Fibroblast of lung (primary cell): ENCODE data around the gene C19orf33. TPM values are rescaled to one million over a fixed set of nuclear protein-coding genes. Genes with fewer than 3 reads are reported as not detected.

ENCODE experiments used
- DNase-seq, 2 donors: peaks; one replicate each; pipeline versions ENCODE4 v3.0.0 to v3.0.0-alpha.2; 2010; ENCODE audit warnings: low read depth in 2 of 2
- H2AFZ ChIP-seq: 2 replicates; pipeline ENCODE4 v1.5.1; 2012; ENCODE audit warnings: low read length, control low read depth, inconsistent platforms
- H3K27ac ChIP-seq: 2 replicates; pipeline ENCODE4 v1.5.1; 2011; ENCODE audit warnings: low read length, control low read depth; ENCODE audit not compliant: insufficient read depth
- H3K27me3 ChIP-seq: 2 replicates; pipeline ENCODE4 v1.5.1; 2011; ENCODE audit warnings: mild to moderate bottlenecking, low read length; ENCODE audit not compliant: control insufficient read depth, insufficient read depth
- H3K36me3 ChIP-seq: 2 replicates; pipeline ENCODE4 v1.5.1; 2011; ENCODE audit warnings: low read length; ENCODE audit not compliant: control insufficient read depth, insufficient read depth
- H3K4me1 ChIP-seq: 2 replicates; pipeline ENCODE4 v1.5.1; 2011; ENCODE audit warnings: low read length; ENCODE audit not compliant: control insufficient read depth, insufficient read depth; ENCODE audit errors: extremely low read depth
- H3K4me2 ChIP-seq: 2 replicates; pipeline ENCODE4 v1.5.1; 2011; ENCODE audit warnings: low read length, control low read depth; ENCODE audit not compliant: insufficient read depth; ENCODE audit errors: extremely low read depth
- H3K4me3 ChIP-seq, 4 experiments: fragments of 200-600 bp in 1 of 4; sonication (generic) in 1 of 4; replicated peaks in 1 of 4; 2 replicates each; pipeline ENCODE4 v1.5.1; 2011 to 2016; ENCODE audit warnings: low read length in 4 of 4, low read depth in 3 of 4, mild to moderate bottlenecking in 3 of 4, control low read depth in 2 of 4, inconsistent platforms in 1 of 4, mixed read lengths in 1 of 4; ENCODE audit not compliant: insufficient read depth in 1 of 4; ENCODE audit errors: control extremely low read depth in 1 of 4
- H3K79me2 ChIP-seq: 2 replicates; pipeline ENCODE4 v1.5.1; 2012; ENCODE audit warnings: mild to moderate bottlenecking, low read length, inconsistent platforms; ENCODE audit not compliant: control insufficient read depth, insufficient read depth
- H3K9ac ChIP-seq: 2 replicates; pipeline ENCODE4 v1.5.1; 2011; ENCODE audit warnings: mild to moderate bottlenecking, low read length, control low read depth; ENCODE audit not compliant: insufficient read depth
- H3K9me3 ChIP-seq: 2 replicates; pipeline ENCODE4 v1.5.1; 2012; ENCODE audit warnings: low read depth, low read length; ENCODE audit not compliant: control insufficient read depth, insufficient read depth
- H4K20me1 ChIP-seq: 2 replicates; pipeline ENCODE4 v1.5.1; 2011; ENCODE audit warnings: low read length; ENCODE audit not compliant: control insufficient read depth, insufficient read depth; ENCODE audit errors: extremely low read depth
- EZH2 ChIP-seq: IDR thresholded peaks from 2 replicates; pipeline ENCODE4 v1.5.1; 2012; ENCODE audit warnings: low read length, control low read depth, mild to moderate bottlenecking; ENCODE audit errors: missing control alignments
- polyA plus RNA-seq, 2 donors: library from polyadenylated mRNA; depleted of rRNA in 1 of 2; stranded (reverse) in 1 of 2; unstranded in 1 of 2; fragments of >200 nt; gene quantifications; 2 replicates each; pipeline ENCODE4 v1.2.1, GENCODE V29; 2011 to 2012; ENCODE audit warnings: missing spikeins in 1 of 2
- total RNA-seq: library from RNA; depleted of rRNA; stranded (reverse); fragments of >200 nt; gene quantifications from 2 replicates; pipeline ENCODE4 v1.2.1, GENCODE V29; 2014
- TF ChIP-seq, protein P1 (sequence below), 2 donors: IDR thresholded peaks in 1 of 2; conservative IDR thresholded peaks in 1 of 2; 1 replicate in 1 of 2; 2 replicates in 1 of 2; pipeline ENCODE4 v1.5.1; 2011 to 2012; ENCODE audit warnings: low read length in 2 of 2, control low read depth in 1 of 2, inconsistent platforms in 1 of 2, low read depth in 1 of 2, mild to moderate bottlenecking in 1 of 2

Gene C19orf33
- total and polyA plus RNA-seq, 2 donors (not counting 1 experiment from before 2014, with no cell fraction given) = not detected

DNA sequence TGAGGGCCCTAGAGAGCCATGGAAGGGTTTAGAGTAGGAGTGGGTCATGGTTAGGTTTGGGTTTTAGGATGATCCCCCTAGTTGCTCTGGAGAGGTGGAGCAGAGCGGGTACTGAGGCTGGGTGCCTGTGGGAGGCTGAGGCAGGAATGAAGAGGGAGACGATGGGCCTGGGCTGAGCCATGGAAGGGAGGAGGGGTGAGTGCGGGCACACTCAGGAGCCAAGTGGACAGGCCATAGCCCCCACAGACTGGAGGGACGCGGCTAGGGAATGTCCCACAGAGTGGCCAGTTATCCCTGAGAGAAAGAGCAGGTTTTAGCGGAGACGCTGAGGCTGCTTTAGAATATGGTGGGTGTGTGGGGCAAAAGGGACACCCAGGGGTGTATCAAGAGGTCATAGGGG is 25.6 kb downstream of the C19orf33 start:
- Histone ChIP-seq H3K36me3 (peaks cover 9% of the 10 kb centered on the region), H3K79me2 (no peaks in the 10 kb centered on the region), H2AFZ (no peak overlapping the region), H3K4me1 (no peaks in the 10 kb centered on the region), H3K4me2 (no peak overlapping the region), H3K27me3 (no peaks in the 10 kb centered on the region), H3K9ac (no peak overlapping the region), H3K9me3 (no peaks in the 10 kb centered on the region), H3K27ac (no peak overlapping the region), H3K4me3 (no peak overlapping the region), H4K20me1 (no peaks in the 10 kb centered on the region)
- TF ChIP-seq, protein P1, sequence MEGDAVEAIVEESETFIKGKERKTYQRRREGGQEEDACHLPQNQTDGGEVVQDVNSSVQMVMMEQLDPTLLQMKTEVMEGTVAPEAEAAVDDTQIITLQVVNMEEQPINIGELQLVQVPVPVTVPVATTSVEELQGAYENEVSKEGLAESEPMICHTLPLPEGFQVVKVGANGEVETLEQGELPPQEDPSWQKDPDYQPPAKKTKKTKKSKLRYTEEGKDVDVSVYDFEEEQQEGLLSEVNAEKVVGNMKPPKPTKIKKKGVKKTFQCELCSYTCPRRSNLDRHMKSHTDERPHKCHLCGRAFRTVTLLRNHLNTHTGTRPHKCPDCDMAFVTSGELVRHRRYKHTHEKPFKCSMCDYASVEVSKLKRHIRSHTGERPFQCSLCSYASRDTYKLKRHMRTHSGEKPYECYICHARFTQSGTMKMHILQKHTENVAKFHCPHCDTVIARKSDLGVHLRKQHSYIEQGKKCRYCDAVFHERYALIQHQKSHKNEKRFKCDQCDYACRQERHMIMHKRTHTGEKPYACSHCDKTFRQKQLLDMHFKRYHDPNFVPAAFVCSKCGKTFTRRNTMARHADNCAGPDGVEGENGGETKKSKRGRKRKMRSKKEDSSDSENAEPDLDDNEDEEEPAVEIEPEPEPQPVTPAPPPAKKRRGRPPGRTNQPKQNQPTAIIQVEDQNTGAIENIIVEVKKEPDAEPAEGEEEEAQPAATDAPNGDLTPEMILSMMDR (conservative IDR thresholded peaks at IDR 0.05 in 1 of 2, IDR thresholded peaks at IDR 0.05 in 1 of 2; ENCODE audit: low read depth in 1 of 2, low read length in 2 of 2) = no peak
- no peak for DNase-seq

DNA sequence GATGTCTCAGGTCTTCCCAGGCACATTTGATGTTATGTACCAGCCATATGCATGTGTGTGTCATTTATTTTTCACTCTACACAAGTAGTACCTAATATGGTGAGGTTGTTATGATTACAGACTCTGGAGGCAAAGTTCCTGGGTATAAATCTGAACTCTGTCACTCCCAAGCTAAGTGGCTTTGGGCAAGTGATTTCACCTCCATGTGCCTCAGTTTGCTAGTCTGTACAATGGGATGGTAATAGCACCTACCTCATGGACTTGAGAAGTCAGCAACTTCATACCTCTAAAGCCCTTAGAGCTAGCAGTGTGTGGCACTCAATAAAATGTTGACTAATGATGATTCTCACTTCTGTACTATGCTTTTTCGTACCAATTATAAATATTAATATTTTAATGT is 27.7 kb downstream of the C19orf33 start:
- no peaks in the 10 kb centered on the region for H3K27me3 ChIP-seq
- no peak overlapping the region for H3K4me3 ChIP-seq
- no peaks in the 10 kb centered on the region for H4K20me1 ChIP-seq
- no peak overlapping the region for H3K9ac ChIP-seq
- no peaks in the 10 kb centered on the region for H3K79me2 ChIP-seq
- DNase-seq = no peak
- H3K4me1 ChIP-seq = no peaks in the 10 kb centered on the region
- H3K36me3 ChIP-seq = peaks cover 4% of the 10 kb centered on the region
- no peaks in the 10 kb centered on the region for H3K9me3 ChIP-seq
- no peak overlapping the region for H3K4me2 ChIP-seq
- no peak overlapping the region for H2AFZ ChIP-seq
- H3K27ac ChIP-seq = no peak overlapping the region
- no peak for TF ChIP-seq EZH2
- TF ChIP-seq, protein P1 (conservative IDR thresholded peaks at IDR 0.05 in 1 of 2, IDR thresholded peaks at IDR 0.05 in 1 of 2; ENCODE audit: low read depth in 1 of 2, low read length in 2 of 2) = no peak

DNA sequence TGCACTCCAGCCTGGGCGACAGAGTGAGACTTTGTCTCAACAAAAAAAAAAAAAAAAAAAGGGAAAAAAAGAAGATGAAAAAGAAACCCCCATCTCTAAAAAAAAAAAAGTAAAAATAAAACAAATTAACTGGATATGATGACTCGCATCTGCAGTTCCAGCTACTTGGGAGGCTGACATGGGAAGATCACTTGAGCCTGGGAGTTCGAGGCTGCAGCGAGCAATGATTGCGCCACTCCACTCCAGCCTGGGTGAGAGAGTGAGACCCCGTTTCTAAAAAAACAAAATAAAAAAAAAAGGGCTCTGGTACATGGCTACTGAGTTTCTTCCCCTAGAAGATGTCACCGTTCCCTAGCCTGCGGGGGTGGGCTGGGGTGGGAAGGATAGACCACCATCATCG is 29.2 kb downstream of the C19orf33 start:
- Histone ChIP-seq H3K27ac (no peak overlapping the region), H3K27me3 (no peaks in the 10 kb centered on the region), H3K9ac (no peak overlapping the region), H3K79me2 (no peaks in the 10 kb centered on the region), H3K4me1 (peaks cover 2% of the 10 kb centered on the region), H2AFZ (no peak overlapping the region), H3K4me2 (no peak overlapping the region), H3K36me3 (no peaks in the 10 kb centered on the region), H3K9me3 (no peaks in the 10 kb centered on the region), H3K4me3 (no peak overlapping the region), H4K20me1 (no peaks in the 10 kb centered on the region)
- DNase-seq = no peak
- TF ChIP-seq, protein P1 (conservative IDR thresholded peaks at IDR 0.05 in 1 of 2, IDR thresholded peaks at IDR 0.05 in 1 of 2; ENCODE audit: low read depth in 1 of 2, low read length in 2 of 2) = no peak
- TF ChIP-seq EZH2 = no peak
